Breast epithelium (tissue), 3 donors: Measurements from ENCODE around the gene KIF1B.

Experiments
- CTCF ChIP-seq, 3 donors: fragments of 450-650 bp; IDR thresholded peaks; one replicate each; pipeline ENCODE4 v1.5.1; 2016 to 2017; ENCODE audit warnings: antibody characterized with exemption in 3 of 3, mild to moderate bottlenecking in 3 of 3, moderate library complexity in 3 of 3
- POLR2A ChIP-seq: fragments of 450-650 bp; IDR thresholded peaks from one replicate; pipeline ENCODE4 v1.6.1; 2016; ENCODE audit warnings: antibody characterized with exemption, mild to moderate bottlenecking, moderate library complexity

GRCh38 chr1:10225573-10225972 is 15.2 kb downstream of the KIF1B start:
- TF ChIP-seq CTCF (IDR thresholded peaks at IDR 0.05) (no peak), POLR2A (no peak)
